ENCODE data around the gene DSG2. TPM values are rescaled to one million over a fixed set of nuclear protein-coding genes. Genes with fewer than 3 reads are reported as not detected.

DSG2 gene
- total RNA-seq, 2 donors from 2014 or later = 112 to 144 TPM

- WGBS, 2 experiments (ENCODE audit: insufficient coverage in 1 of 2, insufficient read length in 1 of 2) = 95 to 99% methylated on average over 10 of the region's 10 CpGs
- TF ChIP-seq CTCF (conservative IDR thresholded peaks at IDR 0.05) = no peak
- Mint-ChIP-seq H3K36me3 (ENCODE audit: low read depth) (no peaks in the 10 kb centered on the region), H3K4me3 (no peak overlapping the region), H3K27ac (no peak overlapping the region), H3K27me3 (ENCODE audit: insufficient read depth) (peaks cover under 1% of the 10 kb centered on the region), H3K9me3 (no peaks in the 10 kb centered on the region), H3K4me1 (peaks cover 24% of the 10 kb centered on the region)
- H3K36me3 ChIP-seq (ENCODE audit: control insufficient read depth, insufficient read depth, low read length) = no peaks in the 10 kb centered on the region
- no peak for DNase-seq
- no peaks in the 10 kb centered on the region for H3K4me1 ChIP-seq (ENCODE audit: control insufficient read depth, insufficient read depth, low read length)
- H3K4me3 ChIP-seq (ENCODE audit: low read length) = no peak overlapping the region
- no peak overlapping the region for H3K9ac ChIP-seq (ENCODE audit: extremely low read depth, low read length, poor library complexity, severe bottlenecking)
- no peak overlapping the region for H3K27ac ChIP-seq (ENCODE audit: low read depth, low read length)
- H3K9me3 ChIP-seq (ENCODE audit: control insufficient read depth, low read length) = no peaks in the 10 kb centered on the region
- peaks cover 5% of the 10 kb centered on the region for H3K27me3 ChIP-seq (ENCODE audit: control insufficient read depth, insufficient read depth, low read length, poor library complexity, severe bottlenecking)
Observed at GRCh38 chr18:31565782-31566512, 68.0 kb downstream of the DSG2 start.

- Mint-ChIP-seq H3K4me3 (no peak overlapping the region), H3K4me1 (peaks cover 32% of the 10 kb centered on the region), H3K27me3 (ENCODE audit: insufficient read depth) (peaks cover 2% of the 10 kb centered on the region), H3K9me3 (no peaks in the 10 kb centered on the region), H3K27ac (no peak overlapping the region), H3K36me3 (ENCODE audit: low read depth) (no peaks in the 10 kb centered on the region)
- H3K9ac ChIP-seq (ENCODE audit: extremely low read depth, low read length, poor library complexity, severe bottlenecking) = no peak overlapping the region
- H3K36me3 ChIP-seq (ENCODE audit: control insufficient read depth, insufficient read depth, low read length) = no peaks in the 10 kb centered on the region
- no peak overlapping the region for H3K4me3 ChIP-seq (ENCODE audit: low read length)
- DNase-seq = no peak
- H3K9me3 ChIP-seq (ENCODE audit: control insufficient read depth, low read length) = no peaks in the 10 kb centered on the region
- no peak overlapping the region for H3K27ac ChIP-seq (ENCODE audit: low read depth, low read length)
- 67% methylated on average over 3 to 4 of the region's 4 CpGs for WGBS, 2 experiments (ENCODE audit: insufficient coverage in 1 of 2, insufficient read length in 1 of 2)
- peaks cover 5% of the 10 kb centered on the region for H3K27me3 ChIP-seq (ENCODE audit: control insufficient read depth, insufficient read depth, low read length, poor library complexity, severe bottlenecking)
- H3K4me1 ChIP-seq (ENCODE audit: control insufficient read depth, insufficient read depth, low read length) = no peaks in the 10 kb centered on the region
- no peak for TF ChIP-seq CTCF (conservative IDR thresholded peaks at IDR 0.05)
Observed at GRCh38 chr18:31566576-31567306, 68.8 kb downstream of the DSG2 start.

- Histone ChIP-seq H3K36me3 (ENCODE audit: control insufficient read depth, insufficient read depth, low read length) (no peaks in the 10 kb centered on the region), H3K4me1 (ENCODE audit: control insufficient read depth, insufficient read depth, low read length) (peaks cover 15% of the 10 kb centered on the region), H3K9me3 (ENCODE audit: control insufficient read depth, low read length) (no peaks in the 10 kb centered on the region), H3K27ac (ENCODE audit: low read depth, low read length) (no peak overlapping the region), H3K9ac (ENCODE audit: extremely low read depth, low read length, poor library complexity, severe bottlenecking) (no peak overlapping the region), H3K27me3 (ENCODE audit: control insufficient read depth, insufficient read depth, low read length, poor library complexity, severe bottlenecking) (peaks cover 12% of the 10 kb centered on the region), H3K4me3 (ENCODE audit: low read length) (peak overlapping the region; percentile 26)
- H3K27me3 Mint-ChIP-seq (ENCODE audit: insufficient read depth) = peaks cover 7% of the 10 kb centered on the region
- no peaks in the 10 kb centered on the region for H3K9me3 Mint-ChIP-seq
- peak overlapping the region; percentile 23 for H3K4me3 Mint-ChIP-seq
- no peaks in the 10 kb centered on the region for H3K36me3 Mint-ChIP-seq (ENCODE audit: low read depth)
- peak overlapping the region; percentile 75 for H3K27ac Mint-ChIP-seq
- H3K4me1 Mint-ChIP-seq = peaks cover 49% of the 10 kb centered on the region
- no peak for DNase-seq
- WGBS, 2 experiments (ENCODE audit: insufficient coverage in 1 of 2, insufficient read length in 1 of 2) = 76 to 83% methylated on average over 8 to 9 of the region's 9 CpGs
- TF ChIP-seq CTCF (conservative IDR thresholded peaks at IDR 0.05) = no peak
Observed at GRCh38 chr18:31572368-31572767, 74.4 kb downstream of the DSG2 start.

Data from endodermal cell (in vitro differentiated cells).